HG03095 (cell line): ENCODE data around the gene MYO6.
"Not testable (repeated sequence)": the region's sequence is repeated elsewhere in the genome, so short reads cannot be mapped to it uniquely, and the experiment has no call there.

ENCODE experiments used
- ATAC-seq: cut with Tn5 transposase; IDR thresholded peaks from one replicate; pipeline ENCODE4 v1.9.1; 2021; ENCODE audit warnings: moderate library complexity; ENCODE audit not compliant: unreplicated experiment

Gene MYO6

DNA sequence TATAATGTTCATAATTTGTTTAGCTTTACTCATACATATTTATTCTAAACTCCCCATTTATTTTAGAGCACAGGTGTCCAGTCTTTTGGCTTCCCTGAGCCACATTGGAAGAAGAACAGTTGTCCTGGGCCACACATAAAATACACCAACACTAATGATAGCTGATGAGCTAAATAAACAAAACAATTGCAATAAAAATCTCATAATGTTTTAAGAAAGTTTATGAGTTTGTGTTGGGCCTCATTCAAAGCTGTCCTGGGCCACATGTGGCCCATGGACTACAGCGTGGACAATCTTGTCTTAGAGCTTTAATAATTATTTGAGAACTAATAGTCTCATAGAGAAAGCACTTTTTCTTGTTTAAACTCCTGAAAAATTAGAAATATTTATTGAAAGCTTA lies 131.3 kb downstream of the MYO6 start:
- no peak for ATAC-seq

DNA sequence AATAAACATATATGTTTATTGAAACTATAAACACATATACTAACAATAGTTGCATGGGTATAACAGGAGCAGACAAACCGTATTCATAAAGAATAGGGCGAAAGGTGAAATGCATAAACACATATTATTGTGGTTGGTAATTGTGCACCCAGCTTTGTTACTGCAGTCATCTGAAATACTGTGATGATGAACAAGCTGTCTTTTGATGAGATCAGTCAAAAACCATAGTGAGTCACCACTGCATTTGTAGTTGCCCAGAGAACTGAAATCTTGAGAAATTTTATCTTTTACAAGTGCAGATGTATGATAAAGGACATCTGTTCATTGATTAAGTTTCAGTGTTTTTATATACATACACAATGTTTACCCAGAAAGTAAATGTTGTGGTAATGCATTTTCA lies 133.7 kb downstream of the MYO6 start:
- no peak for ATAC-seq

DNA sequence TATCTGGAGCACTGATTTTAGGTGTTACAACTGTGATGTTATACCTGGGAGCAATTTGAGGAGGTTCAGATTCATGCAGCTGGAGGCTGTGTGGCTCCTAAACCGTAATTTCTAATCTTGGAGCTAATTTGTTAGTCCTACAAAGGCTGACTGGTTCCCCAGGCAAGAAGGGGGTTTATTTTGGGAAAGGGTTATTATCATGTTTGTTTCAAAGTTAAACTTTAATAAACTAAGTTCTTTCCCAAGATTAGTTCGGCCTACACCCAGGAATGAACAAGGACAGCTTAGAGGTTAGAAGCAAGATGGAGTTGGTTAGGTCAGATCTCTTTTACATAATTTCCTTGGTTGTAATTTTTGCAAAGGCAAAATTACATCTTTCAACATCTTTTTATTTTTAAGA lies 135.8 kb downstream of the MYO6 start:
- no peak for ATAC-seq

DNA sequence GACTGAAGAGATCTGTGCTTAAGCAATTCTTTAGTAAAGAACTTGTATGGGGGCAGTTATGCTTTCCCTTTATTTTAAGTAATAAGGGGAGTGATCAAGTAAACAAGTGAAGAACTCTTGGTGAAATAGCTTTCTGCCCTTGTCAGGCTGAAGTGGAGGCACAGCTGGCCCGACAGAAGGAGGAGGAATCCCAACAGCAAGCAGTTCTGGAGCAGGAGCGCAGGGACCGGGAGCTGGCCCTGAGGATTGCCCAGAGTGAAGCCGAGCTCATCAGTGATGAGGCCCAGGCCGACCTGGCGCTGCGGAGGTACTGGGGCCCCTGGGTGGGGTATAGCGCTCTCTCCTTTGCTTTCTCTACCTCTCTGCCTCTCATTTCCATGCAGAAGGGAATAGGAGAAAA lies 143.3 kb downstream of the MYO6 start:
- no peak for ATAC-seq

DNA sequence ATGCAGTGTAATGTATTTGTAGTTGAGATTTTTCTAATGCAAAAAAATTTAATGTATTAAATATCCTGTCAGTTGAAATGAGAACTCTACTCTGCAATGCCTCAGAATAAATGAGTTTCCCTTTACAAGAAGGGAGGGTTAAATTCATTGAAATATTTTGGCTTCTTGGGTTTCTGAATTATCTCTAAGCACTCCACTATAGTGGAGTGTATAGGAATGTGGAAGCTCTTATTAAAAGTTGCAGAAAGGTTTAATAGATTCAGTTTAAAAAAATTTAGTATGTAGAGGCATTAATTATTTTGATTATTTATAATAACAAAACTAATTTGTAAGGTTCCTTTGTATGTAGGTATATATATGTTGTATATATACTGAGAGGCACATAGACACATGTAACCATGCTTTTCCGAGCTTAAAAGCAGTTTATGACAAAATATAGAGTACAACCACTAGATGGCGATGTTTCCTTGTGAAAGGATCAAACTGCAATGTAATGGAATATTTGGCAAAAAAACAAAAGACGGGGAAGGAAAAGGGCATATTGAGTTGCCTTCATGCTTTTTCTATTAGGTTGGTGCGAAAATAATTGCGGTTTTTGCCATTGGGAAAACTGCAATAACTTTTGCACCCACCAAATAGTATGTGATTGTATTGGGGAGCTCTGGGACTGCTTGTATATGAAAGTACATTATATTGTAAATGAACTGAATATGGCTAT lies 144.2 kb downstream of the MYO6 start:
- ATAC-seq = peak; percentile 73

DNA sequence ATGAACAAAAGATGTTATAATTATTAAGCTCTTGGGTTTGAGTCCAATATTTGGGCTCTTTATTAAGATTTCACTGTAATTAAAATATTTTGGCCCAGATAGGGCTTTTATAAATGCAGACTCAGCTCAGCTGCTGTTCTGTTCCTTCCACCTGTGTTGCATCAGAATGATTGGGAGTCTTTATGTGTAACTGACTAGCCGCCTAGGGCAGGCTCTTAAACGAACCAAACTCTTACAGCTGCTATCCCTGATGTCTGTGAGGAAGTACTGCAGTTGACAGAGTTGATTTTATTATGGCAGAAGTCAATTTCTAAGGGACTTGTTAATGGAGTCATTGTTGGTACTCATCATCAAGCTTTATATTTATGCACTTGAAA lies 144.7 kb downstream of the MYO6 start:
- ATAC-seq = peak; percentile 13

DNA sequence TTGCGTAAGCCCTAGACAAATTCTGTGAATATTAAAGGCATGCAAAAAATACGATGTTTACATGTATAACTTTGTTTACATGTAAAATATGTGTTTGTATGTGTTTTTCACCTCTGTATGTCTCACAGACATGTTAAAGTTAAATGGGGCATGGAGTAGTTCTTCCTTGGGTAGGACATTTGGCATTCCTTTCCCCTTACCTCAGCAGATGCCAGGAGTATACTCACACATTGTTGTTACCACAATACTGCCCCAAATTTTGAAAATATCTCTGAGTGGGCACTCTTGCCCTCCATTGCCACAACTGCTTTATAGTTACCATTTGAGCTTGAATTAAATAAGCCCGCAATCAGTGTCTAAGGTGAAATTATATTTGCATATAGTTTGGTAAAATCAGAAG lies 147.5 kb downstream of the MYO6 start:
- ATAC-seq = no peak

DNA sequence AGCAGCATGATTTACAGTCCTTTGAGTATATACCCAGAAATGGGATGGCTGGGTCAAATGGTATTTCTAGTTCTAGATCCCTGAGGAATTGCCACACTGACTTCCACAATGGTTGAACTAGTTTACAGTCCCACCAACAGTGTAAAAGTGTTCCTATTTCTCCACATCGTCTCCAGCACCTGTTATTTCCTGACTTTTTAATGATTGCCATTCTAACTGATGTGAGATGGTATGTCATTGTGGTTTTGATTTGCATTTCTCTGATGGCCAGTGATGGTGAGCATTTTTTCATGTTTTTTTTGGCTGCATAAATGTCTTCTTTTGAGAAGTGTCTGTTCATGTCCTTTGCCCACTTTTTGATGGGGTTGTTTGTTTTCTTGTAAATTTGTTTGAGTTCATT lies 151.2 kb downstream of the MYO6 start:
- ATAC-seq = not testable (repeated sequence)

DNA sequence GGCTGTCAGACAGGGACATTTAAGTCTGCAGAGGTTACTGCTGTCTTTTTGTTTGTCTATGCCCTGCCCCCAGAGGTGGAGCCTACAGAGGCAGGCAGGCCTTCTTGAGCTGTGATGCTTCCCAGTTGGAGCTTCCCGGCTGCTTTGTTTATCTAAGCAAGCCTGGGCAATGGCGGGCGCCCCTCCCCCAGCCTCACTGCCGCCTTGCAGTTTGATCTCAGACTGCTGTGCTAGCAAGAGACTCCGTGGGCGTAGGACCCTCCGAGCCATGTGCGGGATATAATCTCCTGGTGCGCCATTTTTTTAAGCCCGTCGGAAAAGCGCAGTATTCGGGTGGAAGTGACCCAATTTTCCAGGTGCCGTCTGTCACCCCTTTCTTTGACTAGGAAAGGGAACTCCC lies 156.1 kb downstream of the MYO6 start:
- ATAC-seq = not testable (repeated sequence)

DNA sequence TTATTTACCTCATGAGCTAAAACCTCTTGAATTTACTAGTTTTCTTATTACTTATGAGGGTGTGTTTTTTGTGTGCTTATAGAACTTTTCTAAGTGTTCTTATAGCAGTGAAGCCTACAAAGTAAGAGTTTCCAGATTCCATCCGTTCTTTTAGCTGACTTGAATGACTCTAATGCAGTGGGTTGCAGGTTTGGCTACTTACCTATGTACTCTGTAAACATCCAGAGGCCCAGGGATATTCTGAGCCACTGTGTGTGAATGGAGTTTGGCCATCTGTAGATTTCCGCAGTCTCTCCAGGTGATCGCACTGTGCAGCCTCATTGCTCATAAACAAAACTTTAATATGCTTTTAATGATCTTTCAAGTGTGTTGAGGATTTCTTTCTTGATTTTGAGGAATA lies 157.8 kb downstream of the MYO6 start:
- ATAC-seq = no peak

DNA sequence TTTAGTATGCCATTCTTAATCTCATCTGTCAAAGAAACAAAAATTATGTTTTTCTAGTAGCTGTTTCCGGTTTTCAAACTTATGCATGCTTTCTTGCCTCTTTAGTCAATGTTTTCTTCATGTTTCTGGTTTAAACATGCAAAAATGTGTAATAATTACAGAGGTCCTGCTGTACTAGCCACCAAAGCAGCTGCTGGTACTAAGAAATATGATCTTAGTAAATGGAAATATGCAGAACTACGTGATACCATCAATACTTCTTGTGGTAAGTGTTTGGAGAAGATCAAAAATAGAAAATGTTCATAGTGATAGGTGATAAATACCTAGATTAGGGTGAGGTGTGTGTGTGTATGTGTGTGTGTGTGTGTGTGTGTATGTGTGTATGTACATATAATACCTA lies 158.4 kb downstream of the MYO6 start:
- ATAC-seq = no peak

DNA sequence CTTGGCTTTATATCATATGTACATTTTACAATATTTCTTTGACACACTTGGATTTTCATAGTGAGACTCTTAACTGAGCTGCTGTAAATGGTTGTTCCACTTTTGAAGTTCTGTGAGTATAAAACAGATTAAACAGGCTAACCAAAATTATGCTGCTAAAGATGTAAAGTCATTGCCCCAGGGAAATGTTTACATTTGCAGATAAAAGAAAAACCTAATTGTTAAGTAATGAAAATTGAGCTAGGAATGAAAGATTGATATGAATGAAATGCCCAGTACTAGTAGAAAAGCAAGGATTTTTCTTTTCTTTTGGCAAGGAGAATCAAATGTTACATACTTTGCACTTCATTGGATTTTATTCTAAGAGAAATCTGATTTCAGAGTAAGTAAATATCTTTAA lies 164.0 kb downstream of the MYO6 start:
- no peak for ATAC-seq

DNA sequence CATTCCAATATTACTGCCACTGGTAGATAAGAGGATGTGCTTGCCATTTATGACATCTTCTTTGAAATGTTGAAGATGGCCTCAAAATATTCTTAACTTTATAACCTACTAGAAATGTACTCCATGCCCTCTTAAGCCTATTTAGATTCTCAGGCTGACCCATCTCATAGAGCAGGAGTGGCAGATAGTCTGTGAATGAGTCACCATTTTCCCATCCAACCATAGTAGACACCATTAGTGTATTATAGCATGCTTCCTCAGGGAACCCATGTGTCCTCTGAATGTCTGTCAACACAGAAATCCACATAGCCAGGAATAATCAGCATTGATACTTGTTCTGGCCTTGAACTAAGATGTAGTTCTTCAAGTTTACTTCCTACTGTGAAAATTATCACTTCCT lies 173.2 kb downstream of the MYO6 start:
- no peak for ATAC-seq

DNA sequence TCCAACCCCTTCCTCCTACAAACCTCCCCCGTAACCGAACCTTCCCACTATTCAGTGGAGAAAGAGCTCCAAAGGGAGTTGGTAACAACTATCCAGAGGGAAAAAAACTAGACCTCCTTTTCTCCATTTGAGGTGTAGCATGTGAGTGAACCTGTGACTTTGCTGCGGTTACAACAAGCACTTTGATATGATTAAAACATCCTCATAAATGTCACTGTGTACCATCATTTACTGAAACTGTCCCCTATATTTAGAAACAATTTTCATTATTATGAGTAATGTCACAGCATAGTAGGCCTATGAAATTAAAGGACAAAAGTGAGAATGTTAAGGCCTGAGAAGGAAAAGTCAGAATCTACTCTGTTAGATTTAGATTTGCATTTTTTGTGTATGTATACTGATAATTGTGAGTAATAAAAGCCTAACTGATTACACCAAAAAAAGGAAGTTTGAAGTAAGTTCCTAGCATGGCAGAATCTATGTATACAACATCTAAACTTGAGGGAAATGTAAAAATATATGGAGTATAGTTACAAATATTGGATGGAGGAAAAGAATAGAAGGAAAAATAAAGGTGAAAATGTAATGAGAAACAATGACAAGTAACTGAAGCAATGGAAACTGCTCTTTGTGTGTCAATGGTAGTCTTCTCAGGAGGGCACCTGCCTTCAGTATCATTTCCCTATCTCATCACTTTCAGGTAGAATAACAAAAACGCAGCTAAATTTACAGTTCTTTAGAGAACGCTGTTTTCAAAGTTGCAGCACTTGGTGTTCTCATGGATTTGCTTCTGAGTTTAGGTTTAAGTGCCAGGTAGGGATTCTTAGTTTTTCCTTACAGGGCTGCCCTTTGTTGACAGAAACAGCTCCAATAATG lies 177.5 kb downstream of the MYO6 start:
- no peak for ATAC-seq

DNA sequence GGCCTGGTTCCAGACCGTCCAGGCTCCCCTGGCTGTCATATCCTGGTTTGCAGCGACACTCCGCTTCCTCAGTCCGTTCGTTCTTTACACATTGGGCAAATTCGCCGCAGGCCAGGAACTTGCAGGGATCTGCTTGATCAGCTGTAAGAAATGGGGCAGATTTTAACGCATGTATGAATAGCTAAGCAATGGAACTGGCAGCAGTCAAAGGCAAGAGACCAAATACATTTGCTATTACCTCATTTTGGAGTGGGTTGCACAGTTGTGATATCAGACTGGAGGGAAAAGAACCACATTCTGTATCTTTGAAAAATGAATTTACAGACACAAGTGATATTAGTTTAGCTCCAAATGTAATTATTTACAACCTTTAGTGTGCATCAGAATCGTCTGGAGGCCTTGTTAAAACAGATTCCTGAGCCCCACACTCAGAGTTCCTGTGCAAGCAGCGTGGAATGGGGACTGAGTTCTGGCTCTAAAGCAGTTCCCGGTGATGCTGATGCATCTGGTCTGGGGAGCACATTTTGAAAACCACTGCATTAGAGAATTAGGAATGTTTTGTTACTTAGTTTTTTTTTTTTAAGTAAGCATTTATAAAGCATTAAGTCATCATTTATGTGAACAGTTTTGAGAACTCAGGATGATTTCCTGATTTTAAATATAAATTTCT lies 182.1 kb downstream of the MYO6 start:
- ATAC-seq = no peak

DNA sequence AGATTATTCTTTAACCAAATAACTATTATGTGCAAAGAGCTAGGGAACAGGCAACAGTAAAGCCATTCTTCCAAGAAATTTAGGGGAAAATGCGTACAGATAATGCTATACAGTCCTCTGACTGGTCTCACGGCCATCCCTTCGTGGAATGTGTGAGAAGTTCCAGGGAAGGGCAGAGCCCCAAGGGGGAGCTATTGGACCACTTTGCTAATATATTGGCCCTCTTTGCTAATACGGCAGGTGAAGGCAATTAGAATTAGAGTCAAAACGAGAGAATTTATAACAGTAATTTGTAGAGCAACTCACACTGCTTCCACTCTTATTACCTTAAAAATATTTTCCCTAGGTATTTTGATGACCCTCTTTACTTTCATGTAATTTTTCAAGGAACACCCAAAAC lies 183.0 kb downstream of the MYO6 start:
- no peak for ATAC-seq

DNA sequence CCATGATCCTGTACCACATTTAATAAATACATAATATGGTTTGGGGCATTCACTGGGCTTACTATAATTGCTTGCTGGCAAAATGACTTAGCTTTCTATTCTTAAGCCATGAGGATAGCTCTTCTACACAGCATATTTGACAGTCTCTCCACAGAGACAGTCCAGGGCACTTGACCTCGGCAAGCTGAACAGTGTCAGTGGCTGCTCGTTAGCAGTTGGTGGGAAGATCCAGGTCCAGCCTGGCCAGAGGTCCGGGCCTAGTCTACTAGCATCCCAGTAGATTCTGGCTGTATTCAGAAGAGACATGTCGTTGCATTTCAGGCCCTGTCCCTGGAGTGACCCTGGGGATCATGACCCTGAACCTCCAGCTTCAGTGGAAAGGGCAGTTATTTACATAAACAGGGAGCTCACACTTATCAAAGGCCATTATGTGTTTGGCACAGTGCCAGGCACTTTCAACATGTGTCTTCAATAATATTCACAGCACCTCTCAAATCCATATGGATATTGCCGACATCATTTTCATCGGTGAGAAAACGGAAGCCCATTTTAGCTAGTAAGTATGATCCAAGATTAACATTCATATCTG lies 184.4 kb downstream of the MYO6 start:
- ATAC-seq = no peak

DNA sequence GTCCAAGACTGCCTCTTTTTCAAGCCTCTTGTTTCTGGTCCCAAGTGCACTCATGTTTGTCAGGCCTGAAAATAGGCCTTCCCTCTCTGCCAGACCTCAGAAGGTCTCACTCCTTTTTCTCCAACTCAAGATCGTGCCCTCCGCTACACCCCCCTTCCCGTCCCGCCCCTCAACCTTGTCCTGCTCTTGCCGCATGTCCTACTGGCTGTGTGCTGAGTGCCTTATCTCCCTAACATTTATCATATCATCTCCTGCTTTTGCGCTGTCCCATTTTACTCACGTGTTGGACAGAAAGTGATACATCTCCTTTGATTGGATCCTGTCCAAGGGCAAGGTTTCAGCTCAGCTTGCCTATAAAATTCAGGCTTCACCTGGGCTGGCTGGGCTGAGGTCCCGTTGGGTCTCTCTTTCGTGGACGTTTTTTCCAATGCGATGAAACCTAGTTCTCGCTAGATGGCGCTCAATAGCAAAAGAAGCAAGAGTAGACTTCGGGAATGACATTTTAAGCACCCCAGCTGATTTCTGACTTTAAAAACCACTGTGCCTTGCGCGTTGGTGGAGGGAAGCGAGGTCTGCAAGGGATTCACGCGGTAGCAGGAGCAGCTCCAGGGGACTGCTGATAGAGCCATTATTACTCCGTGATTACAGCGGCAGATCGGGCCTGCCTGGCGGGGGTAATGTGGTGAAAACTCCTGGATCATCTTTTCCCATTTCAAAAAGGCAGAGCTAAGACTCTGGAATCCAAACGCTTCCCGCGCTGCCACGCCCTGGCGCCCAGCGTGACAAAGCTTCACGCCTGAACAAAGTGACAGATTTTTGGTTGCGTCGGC lies 185.8 kb downstream of the MYO6 start:
- ATAC-seq = peak; percentile 69

DNA sequence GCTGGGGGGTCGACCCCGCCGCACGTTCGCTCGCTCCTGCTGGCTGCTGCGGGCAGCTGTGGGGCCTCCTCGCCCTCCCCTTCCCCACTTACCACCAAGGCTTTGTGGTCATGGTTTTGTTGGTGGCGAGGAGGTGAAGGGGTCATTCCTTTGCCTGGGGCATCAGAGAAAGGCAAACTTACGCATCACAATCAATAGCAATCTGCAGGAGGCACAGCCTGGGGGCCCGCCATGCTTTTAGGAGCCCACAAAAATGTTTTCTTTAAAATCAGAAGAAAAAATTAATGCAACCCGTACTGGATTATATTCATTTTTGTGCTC lies 186.4 kb downstream of the MYO6 start:
- peak; percentile 12 for ATAC-seq

DNA sequence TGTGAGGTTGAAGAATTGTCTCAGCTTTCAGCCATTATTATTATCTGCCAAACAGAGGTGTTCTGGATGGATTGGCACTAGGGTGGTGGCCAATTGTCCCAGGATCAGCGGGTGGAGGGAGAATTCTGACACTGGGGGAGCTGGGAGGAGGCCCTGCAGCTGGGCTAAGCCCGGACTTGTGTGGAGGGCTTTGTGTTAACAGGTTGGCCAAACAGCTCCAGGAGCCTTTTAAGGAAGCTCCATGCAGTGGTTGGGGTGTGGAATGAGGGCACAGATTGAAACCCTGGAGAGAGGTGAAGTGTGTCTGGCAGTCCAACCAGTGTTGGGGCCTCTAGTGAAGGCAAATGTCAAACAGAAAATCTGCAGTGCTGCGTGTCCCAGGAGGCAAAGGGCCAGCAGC lies 187.6 kb downstream of the MYO6 start:
- no peak for ATAC-seq

DNA sequence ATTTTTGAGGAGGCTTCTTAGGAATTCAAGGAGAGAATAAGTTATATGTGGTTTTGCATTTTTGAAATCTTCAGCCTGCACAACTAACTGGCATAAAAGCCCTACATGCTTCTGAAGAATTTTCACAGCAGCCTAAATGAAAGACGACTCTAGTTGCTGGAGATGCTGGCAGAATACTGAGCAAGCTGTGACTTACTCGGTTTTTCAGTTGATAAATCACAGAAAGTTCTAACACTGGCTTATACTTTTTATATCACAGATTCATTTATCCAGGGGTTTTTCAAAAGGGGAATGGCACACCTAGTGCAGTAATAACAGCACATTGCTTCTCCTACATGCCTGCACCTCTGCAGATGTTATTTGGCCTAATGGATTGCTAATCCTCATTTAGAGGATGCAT lies 188.8 kb downstream of the MYO6 start:
- ATAC-seq = no peak
